MV-4-11 (cell line): ENCODE measurements around the gene GPR37L1.
"Not testable (repeated sequence)": the region's sequence is repeated elsewhere in the genome, so short reads cannot be mapped to it uniquely, and the experiment has no call there.

Experiments
- DNase-seq: peaks from one replicate; lab custom pipeline; 2025; lab: John Stamatoyannopoulos, UW

The GPR37L1 gene

GRCh38 chr1:202133496-202133895 is 10.8 kb downstream of the GPR37L1 start:
- DNase-seq = peak; percentile 33

- DNase-seq = no peak
Measured at GRCh38 chr1:202133989-202134388, 11.3 kb downstream of the GPR37L1 start.

GRCh38 chr1:202134645-202135172 is 12.0 kb downstream of the GPR37L1 start:
- no peak for DNase-seq

GRCh38 chr1:202135221-202135721 is 12.6 kb downstream of the GPR37L1 start:
- DNase-seq = peak; percentile 50

- DNase-seq = no peak
Measured at GRCh38 chr1:202140833-202141232, 18.1 kb downstream of the GPR37L1 start.

GRCh38 chr1:202141468-202141867 is 18.8 kb downstream of the GPR37L1 start:
- DNase-seq = not testable (repeated sequence)

- DNase-seq = peak; percentile 74
Measured at GRCh38 chr1:202143011-202143767, 20.5 kb downstream of the GPR37L1 start.

- DNase-seq = no peak
Measured at GRCh38 chr1:202143768-202144401, 21.2 kb downstream of the GPR37L1 start.

GRCh38 chr1:202144402-202145067 is 21.8 kb downstream of the GPR37L1 start, which contains the start of gene ARL8A:
TSS of gene ARL8A (minus strand) at chr1:202144737. CDS start at chr1:202144572, 165 bp downstream.
- DNase-seq = peak; percentile 32

GRCh38 chr1:202145068-202145743 is 22.5 kb downstream of the GPR37L1 start:
- DNase-seq = no peak

- DNase-seq = not testable (repeated sequence)
Measured at GRCh38 chr1:202145744-202146140, 23.0 kb downstream of the GPR37L1 start.

GRCh38 chr1:202146279-202146678 is 23.6 kb downstream of the GPR37L1 start:
- no peak for DNase-seq

GRCh38 chr1:202146993-202147392 is 24.3 kb downstream of the GPR37L1 start:
- no peak for DNase-seq

- DNase-seq = no peak
Measured at GRCh38 chr1:202148391-202148790, 25.7 kb downstream of the GPR37L1 start.

- no peak for DNase-seq
Measured at GRCh38 chr1:202149566-202149965, 26.8 kb downstream of the GPR37L1 start.

- no peak for DNase-seq
Measured at GRCh38 chr1:202150187-202150586, 27.5 kb downstream of the GPR37L1 start.

GRCh38 chr1:202150602-202151001 is 27.9 kb downstream of the GPR37L1 start:
- no peak for DNase-seq

- DNase-seq = no peak
Measured at GRCh38 chr1:202151045-202151444, 28.3 kb downstream of the GPR37L1 start.

- DNase-seq = no peak
Measured at GRCh38 chr1:202152399-202152798, 29.7 kb downstream of the GPR37L1 start.

GRCh38 chr1:202153284-202153683 is 30.6 kb downstream of the GPR37L1 start:
- DNase-seq = no peak

- DNase-seq = no peak
Measured at GRCh38 chr1:202154148-202154765, 31.5 kb downstream of the GPR37L1 start.
